ENCODE data around the gene COBL.

The COBL gene

DNA sequence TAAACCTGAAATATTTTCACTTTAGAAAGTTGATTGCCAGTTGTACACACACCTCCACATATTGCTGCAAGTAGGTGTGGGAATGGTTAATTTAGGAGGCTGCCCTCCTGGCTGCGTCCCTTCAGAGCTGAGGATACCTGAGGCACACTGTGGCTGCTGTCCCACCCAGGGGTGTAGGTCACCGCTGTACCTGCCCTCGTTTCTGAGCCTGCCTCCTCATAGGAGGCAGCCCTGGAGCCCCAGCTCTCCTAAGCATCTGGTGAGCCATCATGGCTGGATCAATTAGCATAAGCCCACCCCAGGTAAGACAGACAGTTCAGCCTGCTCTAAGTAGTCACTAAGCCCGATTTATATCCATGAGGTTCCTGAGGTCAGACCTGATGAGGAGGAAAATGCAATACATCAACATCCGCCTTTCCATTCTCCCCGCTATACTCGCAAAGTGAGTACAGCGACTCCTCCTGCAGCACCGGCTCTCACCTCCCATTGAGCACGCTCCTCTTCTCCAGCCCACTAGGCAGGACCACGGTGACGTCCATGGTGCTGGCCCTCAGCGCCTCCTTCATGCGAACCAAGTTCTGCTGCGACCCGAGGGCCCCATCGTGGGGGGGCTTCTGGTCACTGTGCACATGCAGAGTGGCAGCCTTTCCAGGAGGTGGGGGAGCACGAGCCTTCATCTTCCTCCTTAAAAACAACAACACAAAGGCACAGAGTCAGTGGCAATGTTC, 97.2 kb downstream of the COBL start:
- TF ChIP-seq FOXP2 (optimal IDR thresholded peaks at IDR 0.05; ENCODE audit: borderline replicate concordance, extremely low read depth, extremely low read length, insufficient read depth), result no peak
- TF ChIP-seq TAF1 (IDR thresholded peaks at IDR 0.05; ENCODE audit: borderline replicate concordance, insufficient read depth, low read length), result no peak
- TF ChIP-seq SIN3A (IDR thresholded peaks at IDR 0.05; ENCODE audit: borderline replicate concordance, insufficient read depth, low read length), result no peak
- TF ChIP-seq, protein P1, sequence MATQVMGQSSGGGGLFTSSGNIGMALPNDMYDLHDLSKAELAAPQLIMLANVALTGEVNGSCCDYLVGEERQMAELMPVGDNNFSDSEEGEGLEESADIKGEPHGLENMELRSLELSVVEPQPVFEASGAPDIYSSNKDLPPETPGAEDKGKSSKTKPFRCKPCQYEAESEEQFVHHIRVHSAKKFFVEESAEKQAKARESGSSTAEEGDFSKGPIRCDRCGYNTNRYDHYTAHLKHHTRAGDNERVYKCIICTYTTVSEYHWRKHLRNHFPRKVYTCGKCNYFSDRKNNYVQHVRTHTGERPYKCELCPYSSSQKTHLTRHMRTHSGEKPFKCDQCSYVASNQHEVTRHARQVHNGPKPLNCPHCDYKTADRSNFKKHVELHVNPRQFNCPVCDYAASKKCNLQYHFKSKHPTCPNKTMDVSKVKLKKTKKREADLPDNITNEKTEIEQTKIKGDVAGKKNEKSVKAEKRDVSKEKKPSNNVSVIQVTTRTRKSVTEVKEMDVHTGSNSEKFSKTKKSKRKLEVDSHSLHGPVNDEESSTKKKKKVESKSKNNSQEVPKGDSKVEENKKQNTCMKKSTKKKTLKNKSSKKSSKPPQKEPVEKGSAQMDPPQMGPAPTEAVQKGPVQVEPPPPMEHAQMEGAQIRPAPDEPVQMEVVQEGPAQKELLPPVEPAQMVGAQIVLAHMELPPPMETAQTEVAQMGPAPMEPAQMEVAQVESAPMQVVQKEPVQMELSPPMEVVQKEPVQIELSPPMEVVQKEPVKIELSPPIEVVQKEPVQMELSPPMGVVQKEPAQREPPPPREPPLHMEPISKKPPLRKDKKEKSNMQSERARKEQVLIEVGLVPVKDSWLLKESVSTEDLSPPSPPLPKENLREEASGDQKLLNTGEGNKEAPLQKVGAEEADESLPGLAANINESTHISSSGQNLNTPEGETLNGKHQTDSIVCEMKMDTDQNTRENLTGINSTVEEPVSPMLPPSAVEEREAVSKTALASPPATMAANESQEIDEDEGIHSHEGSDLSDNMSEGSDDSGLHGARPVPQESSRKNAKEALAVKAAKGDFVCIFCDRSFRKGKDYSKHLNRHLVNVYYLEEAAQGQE (IDR thresholded peaks at IDR 0.05; ENCODE audit: insufficient read depth in 1 of 2, low read depth in 2 of 2, low read length in 2 of 2), result no peak
- TF ChIP-seq POLR2AphosphoS5 (IDR thresholded peaks at IDR 0.05; ENCODE audit: low read depth, low read length), result no peak

DNA sequence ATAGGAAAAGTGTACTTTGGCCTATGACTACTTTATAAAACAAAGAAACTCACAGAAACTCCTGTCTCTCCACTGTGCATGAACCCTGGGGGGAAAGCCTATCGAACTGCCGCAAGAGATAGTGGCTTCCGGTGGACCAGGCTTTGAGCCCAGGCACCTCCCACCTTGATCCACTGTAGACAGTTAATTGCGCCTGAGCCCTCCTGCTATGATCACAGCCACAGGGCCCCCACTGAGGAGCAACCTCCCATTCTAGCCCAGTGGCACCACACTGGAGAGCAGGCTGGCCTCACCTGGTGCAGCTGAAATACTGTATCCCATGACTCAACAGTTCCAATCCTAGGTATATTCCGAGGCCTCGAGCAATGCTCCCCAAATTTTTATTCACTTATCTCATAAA, 98.8 kb downstream of the COBL start:
- TF ChIP-seq POLR2AphosphoS5 (IDR thresholded peaks at IDR 0.05; ENCODE audit: low read depth, low read length), result no peak
- TF ChIP-seq TAF1 (IDR thresholded peaks at IDR 0.05; ENCODE audit: borderline replicate concordance, insufficient read depth, low read length), result no peak
- no peak for TF ChIP-seq FOXP2 (optimal IDR thresholded peaks at IDR 0.05; ENCODE audit: borderline replicate concordance, extremely low read depth, extremely low read length, insufficient read depth)
- TF ChIP-seq, protein P1 (IDR thresholded peaks at IDR 0.05; ENCODE audit: insufficient read depth in 1 of 2, low read depth in 2 of 2, low read length in 2 of 2), result no peak
- no peak for TF ChIP-seq SIN3A (IDR thresholded peaks at IDR 0.05; ENCODE audit: borderline replicate concordance, insufficient read depth, low read length)

DNA sequence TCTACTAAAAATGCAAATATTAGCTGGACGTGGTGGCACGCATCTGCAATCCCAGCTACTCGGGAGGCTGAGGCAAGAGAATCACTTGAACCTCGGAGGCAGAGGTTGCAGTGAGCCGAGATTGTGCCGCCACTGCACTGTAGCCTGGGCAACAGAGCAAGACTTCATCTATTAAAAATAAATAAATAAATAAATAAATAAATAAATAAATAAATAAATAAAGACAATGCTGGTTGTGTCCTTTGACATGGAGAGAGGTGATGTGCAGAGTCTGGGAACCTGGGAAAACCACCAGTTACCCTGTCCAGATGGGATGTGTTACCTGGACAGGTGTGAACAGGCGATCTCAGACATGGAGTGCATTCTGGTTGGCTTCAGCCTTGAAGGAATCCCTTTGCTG, 102.5 kb downstream of the COBL start:
- TF ChIP-seq TAF1 (IDR thresholded peaks at IDR 0.05; ENCODE audit: borderline replicate concordance, insufficient read depth, low read length) (no peak), POLR2AphosphoS5 (IDR thresholded peaks at IDR 0.05; ENCODE audit: low read depth, low read length) (no peak), FOXP2 (optimal IDR thresholded peaks at IDR 0.05; ENCODE audit: borderline replicate concordance, extremely low read depth, extremely low read length, insufficient read depth) (no peak), SIN3A (IDR thresholded peaks at IDR 0.05; ENCODE audit: borderline replicate concordance, insufficient read depth, low read length) (no peak)
- TF ChIP-seq, protein P1 (IDR thresholded peaks at IDR 0.05; ENCODE audit: insufficient read depth in 1 of 2, low read depth in 2 of 2, low read length in 2 of 2), result no peak

DNA sequence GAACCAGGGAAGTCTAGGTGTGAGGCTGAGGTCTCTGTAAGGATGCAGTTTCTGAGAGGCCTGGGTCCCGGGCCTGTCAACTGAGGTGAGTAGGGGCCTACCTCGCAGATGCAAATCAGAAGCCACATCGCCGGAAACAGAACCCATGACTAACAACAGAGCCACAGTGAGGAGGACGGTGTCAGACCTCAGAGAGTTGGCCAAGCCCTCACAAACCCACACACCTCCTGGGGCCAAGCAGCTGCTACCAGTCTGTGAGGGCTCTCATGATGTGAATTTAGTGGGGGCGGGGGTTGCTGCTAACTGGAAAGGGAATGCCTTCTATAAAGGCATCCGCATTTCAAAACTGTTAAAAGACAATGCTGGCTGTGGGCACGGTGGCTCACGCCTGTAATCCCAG, 103.0 kb downstream of the COBL start:
- TF ChIP-seq SIN3A (IDR thresholded peaks at IDR 0.05; ENCODE audit: borderline replicate concordance, insufficient read depth, low read length) (no peak), TAF1 (IDR thresholded peaks at IDR 0.05; ENCODE audit: borderline replicate concordance, insufficient read depth, low read length) (no peak), FOXP2 (optimal IDR thresholded peaks at IDR 0.05; ENCODE audit: borderline replicate concordance, extremely low read depth, extremely low read length, insufficient read depth) (no peak), POLR2AphosphoS5 (IDR thresholded peaks at IDR 0.05; ENCODE audit: low read depth, low read length) (no peak)
- TF ChIP-seq, protein P1 (IDR thresholded peaks at IDR 0.05; ENCODE audit: insufficient read depth in 1 of 2, low read depth in 2 of 2, low read length in 2 of 2), result no peak

Measured in PFSK-1 (cell line).